Stimulated activated naive CD4-positive, alpha-beta T cell (primary cell): ENCODE data around the gene COL11A2.
"Not testable (repeated sequence)": the region's sequence is repeated elsewhere in the genome, so short reads cannot be mapped to it uniquely, and the experiment has no call there.

Experiments
- DNase-seq, 6 experiments: peaks; one replicate each; lab custom pipeline; 2025; lab: John Stamatoyannopoulos, UW

The COL11A2 gene

GRCh38 chr6:33192105-33192646 lies at the start of gene COL11A2:
Gene COL11A2, minus strand, starts transcription at chr6:33192467. Its CDS starts 227 bp downstream, at chr6:33192240.
- DNase-seq = peak in 4 of 6 experiments; percentile 25 to 38 (median 32)

- no peak for DNase-seq
These were observed 49.7 kb upstream of the COL11A2 start for GRCh38 chr6:33241968-33242367.

GRCh38 chr6:33237741-33238140 lies 45.5 kb upstream of the COL11A2 start:
- no peak for DNase-seq

GRCh38 chr6:33236852-33237251 lies 44.6 kb upstream of the COL11A2 start:
- no peak for DNase-seq

GRCh38 chr6:33236328-33236727 lies 44.1 kb upstream of the COL11A2 start:
- DNase-seq = no peak

- DNase-seq = no peak
These were observed 43.0 kb upstream of the COL11A2 start for GRCh38 chr6:33235221-33235634.

- DNase-seq = not testable (repeated sequence)
These were observed 34.3 kb upstream of the COL11A2 start for GRCh38 chr6:33226503-33227120.

GRCh38 chr6:33217681-33218080 lies 25.4 kb upstream of the COL11A2 start:
- no peak for DNase-seq

GRCh38 chr6:33217246-33217645 lies 25.0 kb upstream of the COL11A2 start:
- no peak for DNase-seq

GRCh38 chr6:33216117-33216649 lies 23.9 kb upstream of the COL11A2 start:
- DNase-seq = no peak

- DNase-seq = no peak
These were observed 23.2 kb upstream of the COL11A2 start for GRCh38 chr6:33215271-33216116.

GRCh38 chr6:33213989-33214335 lies 21.7 kb upstream of the COL11A2 start:
- DNase-seq = no peak

- DNase-seq = peak in 3 of 6 experiments; percentile 17 to 21 (median 18)
These were observed 21.1 kb upstream of the COL11A2 start for GRCh38 chr6:33213166-33213988.

- DNase-seq = no peak
These were observed 20.5 kb upstream of the COL11A2 start for GRCh38 chr6:33212857-33213165.

GRCh38 chr6:33211666-33212422 lies 19.6 kb upstream of the COL11A2 start:
- no peak for DNase-seq

- DNase-seq = no peak
These were observed 18.9 kb upstream of the COL11A2 start for GRCh38 chr6:33211136-33211535.

GRCh38 chr6:33209856-33210255 lies 17.6 kb upstream of the COL11A2 start:
- no peak for DNase-seq

- peak; percentile 72 to 90 (median 85) for DNase-seq
These were observed 16.1 kb upstream of the COL11A2 start, which contains the start of gene RING1 for GRCh38 chr6:33208091-33208967. Gene RING1, plus strand, starts transcription at chr6:33208500. Its CDS starts 323 bp downstream, at chr6:33208823.

GRCh38 chr6:33207552-33208090 lies 15.4 kb upstream of the COL11A2 start:
- peak in 1 of 6 experiments; percentile 46 for DNase-seq
